Kidney (tissue), 14 donors: ENCODE measurements around the gene EXD2. TPM values are rescaled to one million over a fixed set of nuclear protein-coding genes. Genes with fewer than 3 reads are reported as not detected.

Experiments
- DNase-seq, 5 donors: peaks; one replicate each; pipeline ENCODE4 v3.0.0-alpha.2; 2013 to 2020
- FAIRE-seq: peaks from 2 replicates; lab custom pipeline; 2012; peaks lifted over from hg19 to GRCh38; lab: Jason Lieb, UNC
- H3K27ac ChIP-seq, 2 donors: one replicate each; pipeline ENCODE4 v1.7.0; 2013; ENCODE audit warnings: low read depth in 2 of 2, low read length in 2 of 2, inconsistent platforms in 1 of 2
- H3K27me3 ChIP-seq: one replicate; pipeline ENCODE4 v1.7.1; 2013; ENCODE audit warnings: low read length, inconsistent platforms; ENCODE audit not compliant: control insufficient read depth, insufficient read depth
- H3K36me3 ChIP-seq, 3 donors: one replicate each; pipeline versions ENCODE4 v1.7.0 to v1.7.1; 2013; ENCODE audit warnings: low read length in 3 of 3, control low read depth in 1 of 3, inconsistent platforms in 1 of 3; ENCODE audit not compliant: insufficient read depth in 3 of 3, control insufficient read depth in 2 of 3
- H3K4me1 ChIP-seq, 3 donors: one replicate each; pipeline versions ENCODE4 v1.7.0 to v1.7.1; 2013; ENCODE audit warnings: low read length in 3 of 3, inconsistent platforms in 1 of 3, low read depth in 1 of 3; ENCODE audit not compliant: control insufficient read depth in 2 of 3, insufficient read depth in 2 of 3
- H3K4me3 ChIP-seq, 3 donors: one replicate each; pipeline versions ENCODE4 v1.7.0 to v1.8.1; 2013; ENCODE audit warnings: low read length in 3 of 3, control low read depth in 1 of 3, inconsistent platforms in 1 of 3
- H3K9ac ChIP-seq, 3 donors: one replicate each; pipeline versions ENCODE4 v1.7.0 to v1.7.1; 2013; ENCODE audit warnings: low read length in 3 of 3, control low read depth in 1 of 3, inconsistent platforms in 1 of 3
- H3K9me3 ChIP-seq, 3 donors: one replicate each; pipeline versions ENCODE4 v1.7.0 to v1.7.1; 2013; ENCODE audit warnings: low read length in 3 of 3, control low read depth in 1 of 3, inconsistent platforms in 1 of 3; ENCODE audit not compliant: control insufficient read depth in 2 of 3, insufficient read depth in 1 of 3
- CTCF ChIP-seq: IDR thresholded peaks from 3 replicates; pipeline ENCODE4 v1.5.1; 2012; ENCODE audit warnings: mild to moderate bottlenecking, moderate library complexity, borderline replicate concordance; ENCODE audit not compliant: insufficient read depth; ENCODE audit errors: extremely low read depth
- intact Hi-C: fragments of 100-400 bp; cut with DNase I; formaldehyde crosslinking; loops from one replicate; pipeline ENCODE4 v1.11.1; 2022
- polyA plus RNA-seq: library from polyadenylated mRNA; stranded (reverse); fragments of 350-450 nt; fragmentation: Illumina TruSeq; extraction: RNeasy Lipid Tissue Mini Kit (QIAGEN cat#74804); gene quantifications from one replicate; pipeline ENCODE4 v1.2.3, GENCODE V29; 2014; ENCODE audit warnings: low read depth, low replicate concordance; ENCODE audit not compliant: insufficient read depth
- total RNA-seq: library from RNA; stranded (reverse); fragmentation: NEBNext Ultra II Directional; extraction: Animal tissue kit (Norgen Biotek cat#: 25700); gene quantifications from one replicate; pipeline ENCODE4 v1.2.1, GENCODE V29; 2021
- donor health status: control.
- donor health status: control.
- donor health status: control.
- donor health status: control.
- donor health status: control.
- donor health status: DM: yes; HTN: yes; CAD: no.
- donor health status: Normal renal cell carcinoma (clear cell type).

The EXD2 gene
- total and polyA plus RNA-seq, 2 donors from 2014 or later: 13.7 to 24.5 TPM

- no peak overlapping the region for H3K27ac ChIP-seq
- FAIRE-seq: peak; percentile 27
These were observed 51.3 kb downstream of the EXD2 start for GRCh38 chr14:69242311-69243224.

GRCh38 chr14:69244946-69245345 is 53.6 kb downstream of the EXD2 start:
- FAIRE-seq (no peak), DNase-seq (no peak)
- Histone ChIP-seq H3K36me3 (peaks cover 0 to 10% (median 7%) of the 10 kb centered on the region in 3 donors), H3K27ac (no peak overlapping the region), H3K4me3 (no peak overlapping the region), H3K9me3 (no peaks in the 10 kb centered on the region), H3K27me3 (no peaks in the 10 kb centered on the region), H3K4me1 (no peaks in the 10 kb centered on the region), H3K9ac (no peak overlapping the region)
- intact Hi-C loops: loop anchor here (10.0 kb wide), 1 partner anchor 210 kb away; no protein-coding TSS in a partner anchor
- TF ChIP-seq CTCF: no peak

More at GRCh38 chr14:69242311-69243224, 51.3 kb downstream of the EXD2 start:
- peaks cover 0 to 21% (median 21%) of the 10 kb centered on the region in 3 donors for H3K36me3 ChIP-seq
- H3K9me3 ChIP-seq: no peaks in the 10 kb centered on the region
- intact Hi-C loops: loop anchor here (10.0 kb wide), 1 partner anchor 212 kb away; no protein-coding TSS in a partner anchor
- peak overlapping the region in 1 of 3 donors; percentile 24 for H3K9ac ChIP-seq
- peak in 4 of 5 donors; percentile 66 to 84 (median 74) for DNase-seq
- no peaks in the 10 kb centered on the region for H3K27me3 ChIP-seq
- H3K4me1 ChIP-seq: no peaks in the 10 kb centered on the region
- H3K4me3 ChIP-seq: no peak overlapping the region
- peak; percentile 69 for TF ChIP-seq CTCF

GRCh38 chr14:69246331-69246730 is 55.0 kb downstream of the EXD2 start:
- no peak overlapping the region for H3K9ac ChIP-seq
- DNase-seq (peak in 3 of 5 donors; percentile 24 to 68 (median 56)), FAIRE-seq (no peak)
- H3K36me3 ChIP-seq: no peaks in the 10 kb centered on the region
- TF ChIP-seq CTCF: no peak
- H3K27ac ChIP-seq: no peak overlapping the region
- H3K4me3 ChIP-seq: no peak overlapping the region
- H3K27me3 ChIP-seq: no peaks in the 10 kb centered on the region
- no peaks in the 10 kb centered on the region for H3K9me3 ChIP-seq
- H3K4me1 ChIP-seq: no peaks in the 10 kb centered on the region
- intact Hi-C loops: loop anchor here (10.0 kb wide), 1 partner anchor 208 kb away; no protein-coding TSS in a partner anchor
